A673 (cell line): Measurements from ENCODE around the gene FBXL7. TPM values are rescaled to one million over a fixed set of nuclear protein-coding genes. Genes with fewer than 3 reads are reported as not detected.

ENCODE experiments used
- BruUV-seq: library from RNA; stranded (reverse); fragments of 400-500 nt; replicated peaks from 2 replicates; lab custom pipeline; 2021; lab: Mats Ljungman, UMichigan
- CTCF ChIA-PET: fragments of 300-600 bp; sonication (Branson Sonifier 250); formaldehyde crosslinking; loops from one replicate; lab custom pipeline; 2022; ENCODE audit warnings: antibody characterized with exemption; lab: Charles Lee
- POLR2A ChIA-PET: fragments of 300-600 bp; sonication (Branson Sonifier 250); formaldehyde crosslinking; loops from one replicate; lab custom pipeline; 2022; ENCODE audit warnings: antibody characterized with exemption; ENCODE audit not compliant: low non-redundant PET; lab: Charles Lee
- DNase-seq: peaks from one replicate; pipeline ENCODE4 v3.0.0-alpha.2; 2015; ENCODE audit warnings: low spot score
- H3K27ac ChIP-seq: fragments of 200-600 bp; sonication (generic); 2 replicates; pipeline ENCODE4 v1.5.1; 2016; ENCODE audit warnings: mixed run types, low read depth, mild to moderate bottlenecking, mixed read lengths, antibody characterized with exemption, low read length; ENCODE audit not compliant: poor library complexity, severe bottlenecking
- H3K27me3 ChIP-seq: fragments of 200-600 bp; sonication (generic); replicated peaks from 2 replicates; pipeline ENCODE4 v1.6.1; 2017; ENCODE audit warnings: mixed run types, low read depth, mild to moderate bottlenecking, mixed read lengths, antibody characterized with exemption, low read length; ENCODE audit not compliant: insufficient read depth, poor library complexity
- H3K36me3 ChIP-seq: fragments of 200-600 bp; sonication (generic); 2 replicates; pipeline ENCODE4 v1.6.1; 2016; ENCODE audit warnings: mixed run types, mild to moderate bottlenecking, mixed read lengths, antibody characterized with exemption, low read length; ENCODE audit not compliant: insufficient read depth, poor library complexity, severe bottlenecking
- H3K4me1 ChIP-seq: fragments of 200-600 bp; sonication (generic); 2 replicates; pipeline ENCODE4 v1.6.1; 2017; ENCODE audit warnings: mixed run types, mild to moderate bottlenecking, mixed read lengths, antibody characterized with exemption, low read length; ENCODE audit not compliant: insufficient read depth, poor library complexity, severe bottlenecking
- H3K4me3 ChIP-seq: fragments of 200-600 bp; sonication (generic); 2 replicates; pipeline ENCODE4 v1.5.1; 2016; ENCODE audit warnings: low read depth, mixed run types, mild to moderate bottlenecking, mixed read lengths, low read length; ENCODE audit not compliant: poor library complexity, severe bottlenecking
- H3K9me3 ChIP-seq: fragments of 200-600 bp; sonication (generic); 2 replicates; pipeline ENCODE4 v1.6.1; 2016; ENCODE audit warnings: mixed run types, low read depth, mild to moderate bottlenecking, mixed read lengths, antibody characterized with exemption, low read length; ENCODE audit not compliant: poor library complexity, severe bottlenecking
- EZH2 ChIP-seq: fragments of 200-600 bp; sonication (generic); IDR thresholded peaks from 2 replicates; pipeline ENCODE4 v1.6.1; 2017; ENCODE audit warnings: borderline replicate concordance, low read depth, mild to moderate bottlenecking, mixed read lengths, antibody characterized with exemption, low read length; ENCODE audit not compliant: poor library complexity, severe bottlenecking
- intact Hi-C: fragments of 100-400 bp; cut with micrococcal nuclease; formaldehyde crosslinking; loops from one replicate; pipeline ENCODE4 v1.10.0; 2022; ENCODE audit not compliant: unreplicated experiment
- total RNA-seq: library from RNA; stranded (reverse); gene quantifications from 2 replicates; pipeline ENCODE4 v1.2.3, GENCODE V29; 2021
- TF ChIP-seq, protein P1 (sequence below): fragments of 300-800, 200-600 bp; sonication (generic); conservative IDR thresholded peaks from 2 replicates; pipeline ENCODE4 v1.5.1; 2017; ENCODE audit warnings: low read depth, mild to moderate bottlenecking, antibody characterized with exemption, low read length, moderate library complexity, mixed read lengths

Gene FBXL7
- total RNA-seq, 1 experiment from 2014 or later: 5.9 TPM

- BruUV-seq: no TSS peak
- H3K4me1 ChIP-seq: no peaks in the 10 kb centered on the region
- ChIA-PET POLR2A (interaction anchor here (0.7 kb wide), 1 partner anchor 30 kb away, joined by 11 read pairs; no protein-coding TSS in a partner anchor), CTCF (no interaction called here)
- peak; percentile 22 for DNase-seq
- TF ChIP-seq, protein P1, sequence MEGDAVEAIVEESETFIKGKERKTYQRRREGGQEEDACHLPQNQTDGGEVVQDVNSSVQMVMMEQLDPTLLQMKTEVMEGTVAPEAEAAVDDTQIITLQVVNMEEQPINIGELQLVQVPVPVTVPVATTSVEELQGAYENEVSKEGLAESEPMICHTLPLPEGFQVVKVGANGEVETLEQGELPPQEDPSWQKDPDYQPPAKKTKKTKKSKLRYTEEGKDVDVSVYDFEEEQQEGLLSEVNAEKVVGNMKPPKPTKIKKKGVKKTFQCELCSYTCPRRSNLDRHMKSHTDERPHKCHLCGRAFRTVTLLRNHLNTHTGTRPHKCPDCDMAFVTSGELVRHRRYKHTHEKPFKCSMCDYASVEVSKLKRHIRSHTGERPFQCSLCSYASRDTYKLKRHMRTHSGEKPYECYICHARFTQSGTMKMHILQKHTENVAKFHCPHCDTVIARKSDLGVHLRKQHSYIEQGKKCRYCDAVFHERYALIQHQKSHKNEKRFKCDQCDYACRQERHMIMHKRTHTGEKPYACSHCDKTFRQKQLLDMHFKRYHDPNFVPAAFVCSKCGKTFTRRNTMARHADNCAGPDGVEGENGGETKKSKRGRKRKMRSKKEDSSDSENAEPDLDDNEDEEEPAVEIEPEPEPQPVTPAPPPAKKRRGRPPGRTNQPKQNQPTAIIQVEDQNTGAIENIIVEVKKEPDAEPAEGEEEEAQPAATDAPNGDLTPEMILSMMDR: no peak
- TF ChIP-seq EZH2: no peak
- peaks cover 15% of the 10 kb centered on the region for H3K27me3 ChIP-seq
- no peaks in the 10 kb centered on the region for H3K36me3 ChIP-seq
- H3K9me3 ChIP-seq: no peaks in the 10 kb centered on the region
- H3K27ac ChIP-seq: no peak overlapping the region
- H3K4me3 ChIP-seq: peak overlapping the region; percentile 56
- intact Hi-C loops: no loop called here
Observed at GRCh38 chr5:15502208-15502607, 2.2 kb downstream of the FBXL7 start.

- no peaks in the 10 kb centered on the region for H3K4me1 ChIP-seq
- no TSS peak for BruUV-seq
- ChIA-PET POLR2A (no interaction called here), CTCF (no interaction called here)
- peaks cover 6% of the 10 kb centered on the region for H3K27me3 ChIP-seq
- intact Hi-C loops: no loop called here
- TF ChIP-seq, protein P1: no peak
- no peak for TF ChIP-seq EZH2
- H3K27ac ChIP-seq: no peak overlapping the region
- H3K36me3 ChIP-seq: no peaks in the 10 kb centered on the region
- no peak overlapping the region for H3K4me3 ChIP-seq
- no peak for DNase-seq
- H3K9me3 ChIP-seq: no peaks in the 10 kb centered on the region
Observed at GRCh38 chr5:15506146-15506545, 6.2 kb downstream of the FBXL7 start.

GRCh38 chr5:15506897-15507296, 6.9 kb downstream of the FBXL7 start:
- BruUV-seq: no TSS peak
- POLR2A ChIA-PET: no interaction called here
- Histone ChIP-seq H3K9me3 (no peaks in the 10 kb centered on the region), H3K36me3 (no peaks in the 10 kb centered on the region), H3K4me3 (no peak overlapping the region), H3K4me1 (no peaks in the 10 kb centered on the region), H3K27ac (no peak overlapping the region), H3K27me3 (no peaks in the 10 kb centered on the region)
- CTCF ChIA-PET: no interaction called here
- intact Hi-C loops: no loop called here
- DNase-seq: no peak
- TF ChIP-seq, protein P1: no peak
- TF ChIP-seq EZH2: no peak
